ENCODE results near the gene CIBAR2. TPM values are rescaled to one million over a fixed set of nuclear protein-coding genes. Genes with fewer than 3 reads are reported as not detected.

The CIBAR2 gene
- total RNA-seq (2014; rRNA removed) = not detected in 2 replicates
- polyA plus RNA-seq (2012) = not detected

GRCh38 chr16:85112364-85112763 lies at the start of gene CIBAR2:
TSS of gene CIBAR2 (minus strand) at chr16:85112472. CDS start at chr16:85112352, 120 bp downstream.
- no peak for DNase-seq (ENCODE audit: low read depth)

- DNase-seq (ENCODE audit: low read depth) = no peak
These were observed 47.1 kb upstream of the CIBAR2 start for GRCh38 chr16:85159179-85159980.

GRCh38 chr16:85158743-85159178 lies 46.5 kb upstream of the CIBAR2 start:
- DNase-seq (ENCODE audit: low read depth) = no peak

GRCh38 chr16:85157813-85158742 lies 45.8 kb upstream of the CIBAR2 start:
- no peak for DNase-seq (ENCODE audit: low read depth)

- DNase-seq (ENCODE audit: low read depth) = no peak
These were observed 45.1 kb upstream of the CIBAR2 start for GRCh38 chr16:85157372-85157771.

- DNase-seq (ENCODE audit: low read depth) = no peak
These were observed 44.6 kb upstream of the CIBAR2 start for GRCh38 chr16:85156869-85157268.

GRCh38 chr16:85156440-85156839 lies 44.2 kb upstream of the CIBAR2 start:
- DNase-seq (ENCODE audit: low read depth) = no peak

- DNase-seq (ENCODE audit: low read depth) = no peak
These were observed 41.4 kb upstream of the CIBAR2 start for GRCh38 chr16:85153656-85154091.

- no peak for DNase-seq (ENCODE audit: low read depth)
These were observed 40.8 kb upstream of the CIBAR2 start for GRCh38 chr16:85153046-85153445.

GRCh38 chr16:85152414-85153030 lies 40.2 kb upstream of the CIBAR2 start:
- DNase-seq (ENCODE audit: low read depth) = peak; percentile 76

- DNase-seq (ENCODE audit: low read depth) = peak; percentile 78
These were observed 39.5 kb upstream of the CIBAR2 start for GRCh38 chr16:85151603-85152413.

GRCh38 chr16:85151079-85151602 lies 38.9 kb upstream of the CIBAR2 start:
- no peak for DNase-seq (ENCODE audit: low read depth)

- no peak for DNase-seq (ENCODE audit: low read depth)
These were observed 38.2 kb upstream of the CIBAR2 start for GRCh38 chr16:85150331-85150940.

GRCh38 chr16:85149776-85150175 lies 37.5 kb upstream of the CIBAR2 start:
- no peak for DNase-seq (ENCODE audit: low read depth)

GRCh38 chr16:85148931-85149330 lies 36.7 kb upstream of the CIBAR2 start:
- peak; percentile 24 for DNase-seq (ENCODE audit: low read depth)

GRCh38 chr16:85146922-85147651 lies 34.8 kb upstream of the CIBAR2 start:
- no peak for DNase-seq (ENCODE audit: low read depth)

- no peak for DNase-seq (ENCODE audit: low read depth)
These were observed 34.2 kb upstream of the CIBAR2 start for GRCh38 chr16:85146532-85146797.

GRCh38 chr16:85145734-85146531 lies 33.7 kb upstream of the CIBAR2 start:
- DNase-seq (ENCODE audit: low read depth) = no peak

GRCh38 chr16:85145188-85145587 lies 32.9 kb upstream of the CIBAR2 start:
- DNase-seq (ENCODE audit: low read depth) = no peak
